Chondrocyte (in vitro differentiated cells): ENCODE results near the gene ADGRB2. TPM values are rescaled to one million over a fixed set of nuclear protein-coding genes. Genes with fewer than 3 reads are reported as not detected.

ENCODE experiments used
- DNase-seq: peaks from one replicate; pipeline ENCODE4 v3.0.0; 2021; ENCODE audit warnings: mixed read lengths, low spot score
- H3K27ac Mint-ChIP-seq: one replicate; pipeline ENCODE4 v1.8.0; 2021; ENCODE audit warnings: mild to moderate bottlenecking, moderate library complexity, mixed read lengths; ENCODE audit not compliant: unreplicated experiment
- H3K27me3 Mint-ChIP-seq: 2 replicates; pipeline ENCODE4 v1.8.0; 2021; ENCODE audit warnings: low read depth, mixed read lengths
- H3K36me3 Mint-ChIP-seq: 2 replicates; pipeline ENCODE4 v1.8.0; 2021; ENCODE audit warnings: low read depth, mixed read lengths
- H3K4me1 Mint-ChIP-seq: 2 replicates; pipeline ENCODE4 v1.8.0; 2021; ENCODE audit warnings: low read depth, mild to moderate bottlenecking, mixed read lengths
- H3K4me3 Mint-ChIP-seq: one replicate; pipeline ENCODE4 v1.8.0; 2021; ENCODE audit warnings: mild to moderate bottlenecking, moderate library complexity, mixed read lengths; ENCODE audit not compliant: unreplicated experiment
- H3K9me3 Mint-ChIP-seq: 2 replicates; pipeline ENCODE4 v1.8.0; 2021; ENCODE audit warnings: low read depth, mixed read lengths
- CTCF ChIP-seq: fragments of 200-600 bp; sonication (generic); IDR thresholded peaks from 2 replicates; pipeline ENCODE4 v1.5.0; 2021; ENCODE audit warnings: antibody characterized with exemption, mild to moderate bottlenecking, moderate library complexity
- total RNA-seq: library from RNA; stranded (reverse); gene quantifications from 3 replicates; pipeline ENCODE4 v1.2.1, GENCODE V29; 2021

Gene ADGRB2
- total RNA-seq, 1 donor from 2014 or later, result 11.9 TPM

- TF ChIP-seq CTCF, result no peak
- no peak for DNase-seq
- peaks cover 9% of the 10 kb centered on the region for H3K4me1 Mint-ChIP-seq
Measured at GRCh38 chr1:31780632-31781031, 16.5 kb upstream of the ADGRB2 start.

GRCh38 chr1:31779687-31780086 is 15.5 kb upstream of the ADGRB2 start:
- no peak overlapping the region for H3K27ac Mint-ChIP-seq
- H3K4me1 Mint-ChIP-seq, result peaks cover 9% of the 10 kb centered on the region
- no peak for DNase-seq
- no peak overlapping the region for H3K4me3 Mint-ChIP-seq
- H3K36me3 Mint-ChIP-seq, result no peaks in the 10 kb centered on the region
- no peak for TF ChIP-seq CTCF
- no peaks in the 10 kb centered on the region for H3K9me3 Mint-ChIP-seq
- H3K27me3 Mint-ChIP-seq, result peaks cover 5% of the 10 kb centered on the region

More at GRCh38 chr1:31780632-31781031, 16.5 kb upstream of the ADGRB2 start:
- Mint-ChIP-seq H3K9me3 (no peaks in the 10 kb centered on the region), H3K36me3 (no peaks in the 10 kb centered on the region), H3K27ac (no peak overlapping the region), H3K4me3 (no peak overlapping the region), H3K27me3 (peaks cover 2% of the 10 kb centered on the region)

- H3K27ac Mint-ChIP-seq, result no peak overlapping the region
Measured at GRCh38 chr1:31778763-31779488, 14.8 kb upstream of the ADGRB2 start.

GRCh38 chr1:31776516-31776915 is 12.4 kb upstream of the ADGRB2 start:
- no peak for DNase-seq
- peaks cover 14% of the 10 kb centered on the region for H3K4me1 Mint-ChIP-seq
- H3K27me3 Mint-ChIP-seq, result peaks cover 28% of the 10 kb centered on the region
- TF ChIP-seq CTCF, result no peak
- no peak overlapping the region for H3K4me3 Mint-ChIP-seq
- H3K36me3 Mint-ChIP-seq, result no peaks in the 10 kb centered on the region
- no peak overlapping the region for H3K27ac Mint-ChIP-seq
- no peaks in the 10 kb centered on the region for H3K9me3 Mint-ChIP-seq

More at GRCh38 chr1:31778763-31779488, 14.8 kb upstream of the ADGRB2 start:
- Mint-ChIP-seq H3K4me1 (peaks cover 9% of the 10 kb centered on the region), H3K4me3 (no peak overlapping the region), H3K36me3 (no peaks in the 10 kb centered on the region), H3K27me3 (peaks cover 12% of the 10 kb centered on the region), H3K9me3 (no peaks in the 10 kb centered on the region)
- DNase-seq, result no peak
- TF ChIP-seq CTCF, result no peak

GRCh38 chr1:31776032-31776431 is 11.9 kb upstream of the ADGRB2 start:
- peaks cover 11% of the 10 kb centered on the region for H3K4me1 Mint-ChIP-seq
- no peak for DNase-seq
- no peaks in the 10 kb centered on the region for H3K9me3 Mint-ChIP-seq
- no peaks in the 10 kb centered on the region for H3K36me3 Mint-ChIP-seq
- H3K27me3 Mint-ChIP-seq, result peaks cover 28% of the 10 kb centered on the region
- no peak overlapping the region for H3K27ac Mint-ChIP-seq
- no peak for TF ChIP-seq CTCF
- no peak overlapping the region for H3K4me3 Mint-ChIP-seq
